Measurements from ENCODE around the gene FBRSL1.
"Not testable (repeated sequence)": the region's sequence is repeated elsewhere in the genome, so short reads cannot be mapped to it uniquely, and the experiment has no call there.

The FBRSL1 gene

DNA sequence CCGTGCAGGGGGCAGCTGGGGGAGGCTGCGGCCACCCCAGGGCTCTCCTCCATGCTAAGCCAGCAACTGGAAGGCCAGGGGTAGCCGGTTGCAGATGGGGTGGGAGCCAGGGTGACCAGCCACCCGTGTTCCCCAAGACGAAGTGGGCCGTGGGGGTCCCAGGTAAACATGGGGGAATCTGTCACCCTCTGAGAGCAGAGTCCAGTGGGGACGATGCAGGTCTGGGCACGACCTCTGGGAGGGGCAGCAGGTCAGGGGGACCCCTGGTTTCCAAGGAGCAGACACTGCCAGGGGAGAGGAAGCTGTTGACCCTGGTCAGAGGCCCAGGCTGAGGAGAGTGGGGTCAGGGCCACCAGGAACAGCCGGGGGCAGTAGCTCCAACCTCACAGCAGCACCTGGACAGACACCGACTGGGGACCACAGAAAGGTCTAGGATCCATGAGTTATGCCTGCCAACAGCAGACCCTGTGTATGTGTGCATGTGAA lies 35.0 kb upstream of the FBRSL1 start:
- no peak overlapping the region for H3K27ac ChIP-seq (ENCODE audit: low read depth, low read length)
- H3K36me3 ChIP-seq (ENCODE audit: insufficient read depth, low read length) = no peaks in the 10 kb centered on the region
- H3K27me3 ChIP-seq (ENCODE audit: insufficient read depth, low read length) = peaks cover 26% of the 10 kb centered on the region
- no peaks in the 10 kb centered on the region for H3K4me1 ChIP-seq (ENCODE audit: control insufficient read depth, insufficient read depth, low read length, unreplicated experiment)
- no peak overlapping the region for H2AFZ ChIP-seq (ENCODE audit: low read length, unreplicated experiment)
- H3K79me2 ChIP-seq (ENCODE audit: control insufficient read depth, insufficient read depth, low read length, unreplicated experiment) = no peaks in the 10 kb centered on the region
- no peak overlapping the region for H3K4me3 ChIP-seq (ENCODE audit: low read depth, low read length)

- Histone ChIP-seq H3K4me1 (ENCODE audit: control insufficient read depth, insufficient read depth, low read length, unreplicated experiment) (no peaks in the 10 kb centered on the region), H3K27me3 (ENCODE audit: insufficient read depth, low read length) (peaks cover 20% of the 10 kb centered on the region), H3K36me3 (ENCODE audit: insufficient read depth, low read length) (no peaks in the 10 kb centered on the region), H3K27ac (ENCODE audit: low read depth, low read length) (no peak overlapping the region), H3K79me2 (ENCODE audit: control insufficient read depth, insufficient read depth, low read length, unreplicated experiment) (no peaks in the 10 kb centered on the region), H2AFZ (ENCODE audit: low read length, unreplicated experiment) (no peak overlapping the region), H3K4me3 (ENCODE audit: low read depth, low read length) (no peak overlapping the region)
These were observed 34.4 kb upstream of the FBRSL1 start for GRCh38 chr12:132455565-132455964.

GRCh38 chr12:132456186-132456943 lies 33.6 kb upstream of the FBRSL1 start:
- Histone ChIP-seq H3K27me3 (ENCODE audit: insufficient read depth, low read length) (peaks cover 12% of the 10 kb centered on the region), H3K79me2 (ENCODE audit: control insufficient read depth, insufficient read depth, low read length, unreplicated experiment) (no peaks in the 10 kb centered on the region), H3K4me1 (ENCODE audit: control insufficient read depth, insufficient read depth, low read length, unreplicated experiment) (no peaks in the 10 kb centered on the region), H2AFZ (ENCODE audit: low read length, unreplicated experiment) (no peak overlapping the region), H3K27ac (ENCODE audit: low read depth, low read length) (no peak overlapping the region), H3K36me3 (ENCODE audit: insufficient read depth, low read length) (no peaks in the 10 kb centered on the region), H3K4me3 (ENCODE audit: low read depth, low read length) (no peak overlapping the region)

DNA sequence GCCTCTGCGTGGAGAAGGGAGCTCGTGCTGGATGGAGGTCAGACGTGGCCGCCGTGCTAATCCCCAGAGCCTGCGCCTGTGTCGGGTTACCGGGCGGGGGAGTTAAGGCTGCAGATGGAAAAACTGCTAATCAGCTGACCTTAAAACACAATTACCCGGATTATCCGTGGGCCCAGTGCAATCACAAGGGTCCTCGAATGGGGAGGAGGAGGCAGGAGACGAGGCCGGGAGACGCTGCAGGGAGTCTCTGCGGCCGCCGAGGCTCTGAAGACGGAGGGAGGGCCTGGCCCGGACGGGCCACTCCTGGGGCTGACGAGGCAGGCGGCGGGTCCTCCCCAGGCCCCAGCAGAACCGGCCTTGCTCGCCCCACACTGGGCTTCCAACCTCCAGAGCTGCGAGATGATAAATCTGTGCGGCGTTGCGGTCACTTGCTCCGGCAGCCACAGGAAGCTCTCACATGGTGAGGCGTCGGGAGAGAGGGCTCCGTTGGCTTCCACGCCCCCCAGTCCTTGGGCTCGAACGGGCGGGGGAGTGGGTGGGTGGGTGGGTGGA lies 32.9 kb upstream of the FBRSL1 start:
- H3K27me3 ChIP-seq (ENCODE audit: insufficient read depth, low read length) = peaks cover 7% of the 10 kb centered on the region
- H3K27ac ChIP-seq (ENCODE audit: low read depth, low read length) = no peak overlapping the region
- H3K36me3 ChIP-seq (ENCODE audit: insufficient read depth, low read length) = no peaks in the 10 kb centered on the region
- no peaks in the 10 kb centered on the region for H3K4me1 ChIP-seq (ENCODE audit: control insufficient read depth, insufficient read depth, low read length, unreplicated experiment)
- no peaks in the 10 kb centered on the region for H3K79me2 ChIP-seq (ENCODE audit: control insufficient read depth, insufficient read depth, low read length, unreplicated experiment)
- H3K4me3 ChIP-seq (ENCODE audit: low read depth, low read length) = no peak overlapping the region
- no peak overlapping the region for H2AFZ ChIP-seq (ENCODE audit: low read length, unreplicated experiment)

DNA sequence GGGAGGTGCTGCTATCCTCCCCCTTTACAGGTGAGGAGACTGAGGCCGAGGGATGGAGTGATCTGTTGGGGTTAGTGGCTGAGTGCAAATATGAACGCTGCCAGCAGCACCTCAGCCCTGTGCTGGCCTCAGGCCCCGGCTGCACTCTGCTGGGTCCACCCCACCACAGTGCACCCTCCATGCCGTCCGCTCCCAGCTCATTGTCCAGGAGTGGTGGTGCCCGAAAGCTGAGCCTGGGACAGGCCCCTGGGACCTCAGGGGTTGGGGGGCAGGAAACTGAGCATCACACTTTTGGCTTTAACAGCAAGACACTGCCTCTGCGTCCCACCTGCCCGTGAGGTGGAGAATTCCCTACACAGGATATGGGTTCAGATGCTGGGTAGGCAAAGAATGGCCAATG lies 31.5 kb upstream of the FBRSL1 start:
- no peaks in the 10 kb centered on the region for H3K27me3 ChIP-seq (ENCODE audit: insufficient read depth, low read length)
- no peak overlapping the region for H3K4me3 ChIP-seq (ENCODE audit: low read depth, low read length)

GRCh38 chr12:132458846-132459641 lies 30.9 kb upstream of the FBRSL1 start:
- Histone ChIP-seq H3K4me1 (ENCODE audit: control insufficient read depth, insufficient read depth, low read length, unreplicated experiment) (no peaks in the 10 kb centered on the region), H3K27me3 (ENCODE audit: insufficient read depth, low read length) (no peaks in the 10 kb centered on the region), H2AFZ (ENCODE audit: low read length, unreplicated experiment) (no peak overlapping the region), H3K27ac (ENCODE audit: low read depth, low read length) (no peak overlapping the region), H3K36me3 (ENCODE audit: insufficient read depth, low read length) (no peaks in the 10 kb centered on the region), H3K79me2 (ENCODE audit: control insufficient read depth, insufficient read depth, low read length, unreplicated experiment) (no peaks in the 10 kb centered on the region), H3K4me3 (ENCODE audit: low read depth, low read length) (no peak overlapping the region)

More for the DNA sequence above, 31.5 kb upstream of the FBRSL1 start:
- Histone ChIP-seq H3K79me2 (ENCODE audit: control insufficient read depth, insufficient read depth, low read length, unreplicated experiment) (no peaks in the 10 kb centered on the region), H3K27ac (ENCODE audit: low read depth, low read length) (no peak overlapping the region), H2AFZ (ENCODE audit: low read length, unreplicated experiment) (no peak overlapping the region), H3K36me3 (ENCODE audit: insufficient read depth, low read length) (no peaks in the 10 kb centered on the region), H3K4me1 (ENCODE audit: control insufficient read depth, insufficient read depth, low read length, unreplicated experiment) (no peaks in the 10 kb centered on the region)

DNA sequence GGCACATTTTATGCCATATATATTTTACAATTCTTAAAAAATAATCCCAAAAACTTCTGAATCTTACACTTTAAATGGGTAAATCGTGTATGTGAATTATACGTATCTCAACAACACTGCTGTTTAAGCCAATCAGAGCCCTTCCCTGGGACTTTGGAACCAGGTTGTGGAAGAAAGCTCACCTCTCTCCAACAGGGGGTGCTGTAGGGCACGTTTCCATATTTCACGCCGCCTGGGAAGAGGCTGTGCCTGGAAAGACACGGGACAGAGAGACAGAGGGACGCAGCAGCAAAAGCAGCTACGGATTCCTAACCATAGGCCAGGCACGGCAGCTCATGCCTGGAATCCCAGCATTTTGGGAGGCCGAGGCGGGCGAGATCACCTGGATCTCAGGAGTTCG lies 29.4 kb upstream of the FBRSL1 start:
- Histone ChIP-seq H2AFZ (ENCODE audit: low read length, unreplicated experiment) (no peak overlapping the region), H3K79me2 (ENCODE audit: control insufficient read depth, insufficient read depth, low read length, unreplicated experiment) (no peaks in the 10 kb centered on the region), H3K4me3 (ENCODE audit: low read depth, low read length) (no peak overlapping the region), H3K36me3 (ENCODE audit: insufficient read depth, low read length) (no peaks in the 10 kb centered on the region), H3K27ac (ENCODE audit: low read depth, low read length) (no peak overlapping the region), H3K4me1 (ENCODE audit: control insufficient read depth, insufficient read depth, low read length, unreplicated experiment) (no peaks in the 10 kb centered on the region), H3K27me3 (ENCODE audit: insufficient read depth, low read length) (no peaks in the 10 kb centered on the region)

- Histone ChIP-seq H2AFZ (ENCODE audit: low read length, unreplicated experiment) (no peak overlapping the region), H3K4me1 (ENCODE audit: control insufficient read depth, insufficient read depth, low read length, unreplicated experiment) (no peaks in the 10 kb centered on the region), H3K4me3 (ENCODE audit: low read depth, low read length) (no peak overlapping the region), H3K79me2 (ENCODE audit: control insufficient read depth, insufficient read depth, low read length, unreplicated experiment) (no peaks in the 10 kb centered on the region), H3K27ac (ENCODE audit: low read depth, low read length) (no peak overlapping the region), H3K27me3 (ENCODE audit: insufficient read depth, low read length) (no peaks in the 10 kb centered on the region), H3K36me3 (ENCODE audit: insufficient read depth, low read length) (no peaks in the 10 kb centered on the region)
These were observed 28.4 kb upstream of the FBRSL1 start for GRCh38 chr12:132461526-132461925.

GRCh38 chr12:132462788-132463187 lies 27.2 kb upstream of the FBRSL1 start:
- Histone ChIP-seq H3K4me1 (ENCODE audit: control insufficient read depth, insufficient read depth, low read length, unreplicated experiment) (no peaks in the 10 kb centered on the region), H3K27me3 (ENCODE audit: insufficient read depth, low read length) (0 out of 2 replicates have a peak, but pooled peaks cover 3% of the 10 kb centered on the region)

GRCh38 chr12:132463284-132463924 lies 26.5 kb upstream of the FBRSL1 start:
- H3K36me3 ChIP-seq (ENCODE audit: insufficient read depth, low read length); H3K27me3 ChIP-seq (ENCODE audit: insufficient read depth, low read length); H2AFZ ChIP-seq (ENCODE audit: low read length, unreplicated experiment); H3K27ac ChIP-seq (ENCODE audit: low read depth, low read length); H3K79me2 ChIP-seq (ENCODE audit: control insufficient read depth, insufficient read depth, low read length, unreplicated experiment); H3K4me3 ChIP-seq (ENCODE audit: low read depth, low read length); H3K4me1 ChIP-seq (ENCODE audit: control insufficient read depth, insufficient read depth, low read length, unreplicated experiment): not testable (repeated sequence)

More at GRCh38 chr12:132462788-132463187, 27.2 kb upstream of the FBRSL1 start:
- H2AFZ ChIP-seq (ENCODE audit: low read length, unreplicated experiment) = no peak overlapping the region
- no peak overlapping the region for H3K4me3 ChIP-seq (ENCODE audit: low read depth, low read length)
- no peaks in the 10 kb centered on the region for H3K79me2 ChIP-seq (ENCODE audit: control insufficient read depth, insufficient read depth, low read length, unreplicated experiment)
- no peaks in the 10 kb centered on the region for H3K36me3 ChIP-seq (ENCODE audit: insufficient read depth, low read length)
- H3K27ac ChIP-seq (ENCODE audit: low read depth, low read length) = no peak overlapping the region

Data from ACC112 (cell line).